ENCODE results near the gene ZMYND12.

DNA sequence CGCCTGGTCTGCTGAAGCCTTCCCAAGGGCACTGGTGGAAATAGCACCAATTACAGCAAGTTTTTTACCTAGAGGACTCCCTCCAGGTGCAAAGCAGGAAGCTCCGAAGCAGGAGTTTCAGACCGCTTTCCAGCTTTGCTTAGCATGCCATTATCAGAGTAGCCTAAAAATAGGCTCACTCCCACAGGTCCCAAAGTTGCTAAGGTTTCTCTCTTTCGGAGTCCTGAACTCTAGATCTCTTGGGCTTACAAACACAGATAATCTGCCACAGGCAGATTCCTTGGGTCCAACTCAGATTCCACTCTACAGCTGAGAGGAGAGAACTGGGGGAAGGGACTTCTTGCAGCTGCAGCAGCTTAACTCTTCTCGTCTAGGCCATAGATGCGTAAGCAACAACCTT, 22.5 kb downstream of the ZMYND12 start:
- TF ChIP-seq EP300 (conservative IDR thresholded peaks at IDR 0.05; ENCODE audit: poor library complexity, severe bottlenecking) (no peak), TAF1 (IDR thresholded peaks at IDR 0.05; ENCODE audit: low read depth) (no peak), EZH2 (IDR thresholded peaks at IDR 0.05; ENCODE audit: borderline replicate concordance, insufficient read depth, low read length, poor library complexity, severe bottlenecking) (no peak)
- TF ChIP-seq, protein P1, sequence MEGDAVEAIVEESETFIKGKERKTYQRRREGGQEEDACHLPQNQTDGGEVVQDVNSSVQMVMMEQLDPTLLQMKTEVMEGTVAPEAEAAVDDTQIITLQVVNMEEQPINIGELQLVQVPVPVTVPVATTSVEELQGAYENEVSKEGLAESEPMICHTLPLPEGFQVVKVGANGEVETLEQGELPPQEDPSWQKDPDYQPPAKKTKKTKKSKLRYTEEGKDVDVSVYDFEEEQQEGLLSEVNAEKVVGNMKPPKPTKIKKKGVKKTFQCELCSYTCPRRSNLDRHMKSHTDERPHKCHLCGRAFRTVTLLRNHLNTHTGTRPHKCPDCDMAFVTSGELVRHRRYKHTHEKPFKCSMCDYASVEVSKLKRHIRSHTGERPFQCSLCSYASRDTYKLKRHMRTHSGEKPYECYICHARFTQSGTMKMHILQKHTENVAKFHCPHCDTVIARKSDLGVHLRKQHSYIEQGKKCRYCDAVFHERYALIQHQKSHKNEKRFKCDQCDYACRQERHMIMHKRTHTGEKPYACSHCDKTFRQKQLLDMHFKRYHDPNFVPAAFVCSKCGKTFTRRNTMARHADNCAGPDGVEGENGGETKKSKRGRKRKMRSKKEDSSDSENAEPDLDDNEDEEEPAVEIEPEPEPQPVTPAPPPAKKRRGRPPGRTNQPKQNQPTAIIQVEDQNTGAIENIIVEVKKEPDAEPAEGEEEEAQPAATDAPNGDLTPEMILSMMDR (IDR thresholded peaks at IDR 0.05; ENCODE audit: poor library complexity, severe bottlenecking): no peak
